Kidney epithelial cell (primary cell): ENCODE data around the gene CYSTM1. TPM values are rescaled to one million over a fixed set of nuclear protein-coding genes. Genes with fewer than 3 reads are reported as not detected.

Source experiments
- DNase-seq: peaks from one replicate; pipeline ENCODE4 v3.0.0-alpha.2; 2010; ENCODE audit warnings: low read depth
- H3K27me3 ChIP-seq: 2 replicates; pipeline ENCODE4 v1.6.0; 2011; ENCODE audit warnings: low read length; ENCODE audit not compliant: control insufficient read depth, insufficient read depth
- H3K36me3 ChIP-seq: 2 replicates; pipeline ENCODE4 v1.5.1; 2011; ENCODE audit warnings: low read length; ENCODE audit not compliant: control insufficient read depth, insufficient read depth
- H3K4me3 ChIP-seq: 2 replicates; pipeline ENCODE4 v1.5.1; 2011; ENCODE audit warnings: low read depth, mild to moderate bottlenecking, control low read depth, low read length
- total RNA-seq: library from RNA; depleted of rRNA; stranded (reverse); fragments of >200 nt; gene quantifications from 2 replicates; pipeline ENCODE4 v1.2.3, GENCODE V29; 2015
- TF ChIP-seq, protein P1 (sequence below): IDR thresholded peaks from 2 replicates; pipeline ENCODE4 v1.5.1; 2011; ENCODE audit warnings: mild to moderate bottlenecking, moderate library complexity, low read length, control low read depth, inconsistent platforms; ENCODE audit not compliant: insufficient read depth, poor library complexity, severe bottlenecking

Gene CYSTM1
- total RNA-seq, 1 donor from 2014 or later: 176 TPM

DNA sequence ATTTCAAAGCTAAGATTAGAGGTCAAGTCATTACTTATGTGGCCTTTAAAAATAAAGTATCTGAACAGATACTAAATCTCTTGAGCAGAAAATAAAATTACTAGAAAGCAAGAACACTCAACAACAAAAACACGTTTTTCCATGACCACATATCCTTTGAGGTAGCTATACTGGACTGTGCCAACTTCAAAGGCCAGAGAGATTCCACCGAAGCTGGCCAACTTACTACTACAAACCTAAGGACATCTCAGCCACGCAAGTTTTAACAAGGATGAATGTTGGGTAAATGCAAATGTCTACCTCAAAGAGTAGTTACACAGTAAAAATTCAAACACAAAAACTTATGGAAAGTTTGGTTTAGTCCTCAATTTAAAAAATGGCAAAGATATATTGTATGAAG, 109.0 kb downstream of the CYSTM1 start:
- TF ChIP-seq, protein P1, sequence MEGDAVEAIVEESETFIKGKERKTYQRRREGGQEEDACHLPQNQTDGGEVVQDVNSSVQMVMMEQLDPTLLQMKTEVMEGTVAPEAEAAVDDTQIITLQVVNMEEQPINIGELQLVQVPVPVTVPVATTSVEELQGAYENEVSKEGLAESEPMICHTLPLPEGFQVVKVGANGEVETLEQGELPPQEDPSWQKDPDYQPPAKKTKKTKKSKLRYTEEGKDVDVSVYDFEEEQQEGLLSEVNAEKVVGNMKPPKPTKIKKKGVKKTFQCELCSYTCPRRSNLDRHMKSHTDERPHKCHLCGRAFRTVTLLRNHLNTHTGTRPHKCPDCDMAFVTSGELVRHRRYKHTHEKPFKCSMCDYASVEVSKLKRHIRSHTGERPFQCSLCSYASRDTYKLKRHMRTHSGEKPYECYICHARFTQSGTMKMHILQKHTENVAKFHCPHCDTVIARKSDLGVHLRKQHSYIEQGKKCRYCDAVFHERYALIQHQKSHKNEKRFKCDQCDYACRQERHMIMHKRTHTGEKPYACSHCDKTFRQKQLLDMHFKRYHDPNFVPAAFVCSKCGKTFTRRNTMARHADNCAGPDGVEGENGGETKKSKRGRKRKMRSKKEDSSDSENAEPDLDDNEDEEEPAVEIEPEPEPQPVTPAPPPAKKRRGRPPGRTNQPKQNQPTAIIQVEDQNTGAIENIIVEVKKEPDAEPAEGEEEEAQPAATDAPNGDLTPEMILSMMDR: no peak
- no peaks in the 10 kb centered on the region for H3K36me3 ChIP-seq
- no peak overlapping the region for H3K4me3 ChIP-seq
- no peaks in the 10 kb centered on the region for H3K27me3 ChIP-seq
- no peak for DNase-seq

DNA sequence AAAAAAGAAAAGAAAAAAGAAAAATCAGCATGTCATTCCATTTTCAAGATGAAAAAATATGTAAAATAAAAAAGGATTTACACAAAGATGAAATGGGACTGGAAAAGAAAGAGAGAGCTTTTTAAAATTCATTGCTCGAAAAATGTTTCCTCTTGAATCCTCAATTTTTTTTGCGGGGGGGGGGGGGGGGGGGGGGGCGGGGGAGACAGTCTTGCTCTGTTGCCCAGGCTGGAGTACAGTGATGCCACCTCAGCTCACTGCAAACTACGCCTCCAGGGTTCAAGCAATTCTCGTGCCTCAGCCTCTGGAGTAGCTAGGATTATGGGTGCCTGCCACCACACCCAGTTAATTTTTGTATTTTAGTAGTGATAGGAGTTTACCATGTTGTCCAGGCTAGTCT, 111.4 kb downstream of the CYSTM1 start:
- no peak for DNase-seq
- Histone ChIP-seq H3K27me3 (no peaks in the 10 kb centered on the region), H3K36me3 (no peaks in the 10 kb centered on the region), H3K4me3 (no peak overlapping the region)
- TF ChIP-seq, protein P1: no peak

DNA sequence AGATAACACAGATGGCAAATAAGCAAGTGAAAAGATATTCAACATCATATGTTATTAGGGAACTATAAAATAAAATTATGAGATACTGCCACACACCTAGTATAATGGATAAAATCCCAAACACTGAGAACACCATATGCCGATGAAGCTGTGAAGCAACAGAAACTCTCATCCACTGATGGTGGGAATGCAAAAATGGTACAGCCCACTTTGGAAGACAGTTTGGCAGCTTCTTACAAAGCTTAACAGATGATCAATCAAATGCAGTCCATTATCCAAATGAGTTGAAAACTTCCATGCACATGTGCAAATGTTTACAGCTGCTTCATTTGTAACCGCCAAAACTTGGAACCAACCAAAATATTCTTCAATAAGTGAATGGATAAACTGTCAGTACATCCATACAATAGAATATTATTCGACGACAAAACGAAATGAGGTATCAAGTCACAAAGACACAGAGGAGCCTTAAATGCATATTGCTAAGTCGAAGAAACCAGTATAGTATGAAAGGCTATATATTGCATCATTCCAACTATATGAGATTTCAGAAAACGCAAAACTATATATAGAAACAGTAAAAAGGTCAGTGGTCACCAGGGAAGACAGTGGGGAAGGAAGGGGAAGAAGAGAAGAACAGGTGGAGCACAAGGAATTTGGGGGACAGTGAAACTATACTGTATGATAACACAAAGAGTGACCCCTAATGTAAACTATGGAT, 113.0 kb downstream of the CYSTM1 start:
- H3K27me3 ChIP-seq: no peaks in the 10 kb centered on the region
- no peaks in the 10 kb centered on the region for H3K36me3 ChIP-seq
- TF ChIP-seq, protein P1: no peak
- DNase-seq: no peak
- H3K4me3 ChIP-seq: no peak overlapping the region

DNA sequence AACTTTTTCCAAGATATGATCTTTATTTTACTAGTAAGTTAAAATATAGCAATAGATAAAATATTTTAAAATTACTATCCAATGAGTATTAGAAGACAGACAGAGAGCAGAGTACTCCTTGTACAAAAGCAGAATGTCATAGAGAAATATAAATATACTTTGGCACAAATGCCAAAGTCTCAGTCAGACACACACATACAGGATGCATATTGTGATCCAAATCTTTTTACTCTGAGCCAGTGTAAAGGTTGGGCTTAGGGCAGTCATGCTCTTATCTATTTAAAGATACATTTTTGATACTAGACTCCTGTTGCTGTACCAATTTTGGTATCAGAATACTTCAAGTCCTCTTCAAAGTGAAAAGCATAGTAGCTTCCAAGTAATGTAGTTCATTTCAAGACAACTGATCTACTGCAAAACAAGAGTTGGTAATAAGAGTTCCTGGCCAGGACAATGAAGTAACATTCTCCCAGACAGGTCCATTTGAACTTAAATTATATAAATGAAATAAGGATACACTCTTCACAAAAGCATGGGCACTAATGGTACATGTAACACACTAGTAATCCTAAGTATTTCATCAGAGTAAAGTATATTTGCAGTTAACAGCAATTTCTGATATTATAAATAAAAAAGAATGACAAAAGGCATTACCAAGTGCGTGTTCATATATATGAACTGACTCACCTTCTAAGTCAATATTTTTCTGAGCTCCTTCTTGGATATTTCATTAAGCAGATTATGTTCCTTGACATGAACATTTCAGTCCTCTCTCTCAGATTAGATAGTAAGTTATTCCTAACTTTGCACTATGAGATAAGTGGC, 117.4 kb downstream of the CYSTM1 start:
- TF ChIP-seq, protein P1: no peak
- no peaks in the 10 kb centered on the region for H3K36me3 ChIP-seq
- no peak overlapping the region for H3K4me3 ChIP-seq
- no peaks in the 10 kb centered on the region for H3K27me3 ChIP-seq
- DNase-seq: no peak

Other genes starting within 250 kb of the CYSTM1 start
- 0.07 TPM in 1 of 2 replicates, not detected in the other for gene NRG2, start 131.9 kb upstream of the CYSTM1 start, total RNA-seq
- 6.0 and 7.1 TPM in 2 replicates for gene PURA, start 61.1 kb upstream of the CYSTM1 start, total RNA-seq
- 3.1 and 4.1 TPM in 2 replicates for gene IGIP, start 49.3 kb upstream of the CYSTM1 start, total RNA-seq
- gene PFDN1, start 127.9 kb downstream of the CYSTM1 start, total RNA-seq: 124 and 166 TPM in 2 replicates
- 25.1 and 31.6 TPM in 2 replicates for gene HBEGF, start 171.4 kb downstream of the CYSTM1 start, total RNA-seq
- gene SLC4A9, start 185.0 kb downstream of the CYSTM1 start, total RNA-seq: 0.07 TPM in 1 of 2 replicates, not detected in the other
- 62.9 and 80.4 TPM in 2 replicates for gene ANKHD1, start 226.6 kb downstream of the CYSTM1 start, total RNA-seq